Ammon's horn (tissue), 1 donor: Measurements from ENCODE around the gene LPAR5.
"Not testable (repeated sequence)": the region's sequence is repeated elsewhere in the genome, so short reads cannot be mapped to it uniquely, and the experiment has no call there.

Experiments
- DNase-seq: peaks from one replicate; pipeline ENCODE4 v3.0.0-alpha.2; 2016; ENCODE audit warnings: low spot score

LPAR5 gene

GRCh38 chr12:6606331-6607131 lies 29.2 kb downstream of the LPAR5 start:
- peak; percentile 68 for DNase-seq

DNA sequence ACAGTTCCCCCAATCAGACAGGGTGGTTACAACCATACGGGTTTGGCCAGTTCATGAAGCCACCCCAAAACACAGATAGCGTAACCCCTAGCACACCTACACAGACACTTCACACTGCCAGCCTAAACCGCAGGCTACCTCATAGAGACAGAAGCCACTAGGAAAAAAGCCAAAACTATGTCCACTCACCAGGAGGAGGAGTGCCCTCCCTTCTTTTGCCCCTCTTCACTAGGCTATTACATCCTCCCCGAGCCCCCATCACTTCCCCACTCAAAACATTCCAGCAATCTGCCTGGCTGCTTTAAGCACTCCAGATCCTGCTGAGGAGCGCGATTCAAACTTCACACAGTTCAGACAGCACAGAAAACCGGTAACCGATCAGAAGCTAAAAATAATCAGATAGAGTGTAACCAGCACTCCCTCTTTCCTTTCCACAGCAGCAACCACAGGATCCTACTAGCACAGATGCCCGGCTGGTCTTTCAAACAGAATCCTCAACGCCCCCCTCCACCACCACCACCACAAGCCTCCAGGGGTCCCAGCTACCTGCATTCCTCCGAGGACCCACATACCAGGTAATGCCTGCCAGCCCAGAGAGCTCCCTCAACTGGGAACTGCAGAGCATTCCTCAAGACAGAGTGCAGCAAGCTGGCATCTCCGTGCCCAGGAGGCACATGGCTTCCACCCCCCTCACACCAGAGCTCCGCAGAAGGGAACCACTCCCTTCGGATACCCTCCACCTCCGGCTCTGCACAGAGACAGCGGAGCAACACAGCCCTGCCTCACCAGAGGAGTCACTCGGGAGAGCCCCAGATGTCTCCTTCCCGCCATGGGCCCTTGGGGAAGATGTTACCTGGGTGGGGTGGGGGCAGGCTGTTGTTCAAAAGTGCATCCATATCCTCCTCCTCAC lies 30.1 kb downstream of the LPAR5 start:
- peak; percentile 36 for DNase-seq

GRCh38 chr12:6604259-6605029 lies 31.3 kb downstream of the LPAR5 start:
- DNase-seq = no peak

- DNase-seq = peak; percentile 39
These were observed 32.6 kb downstream of the LPAR5 start for GRCh38 chr12:6603095-6603567.

GRCh38 chr12:6602526-6602925 lies 33.2 kb downstream of the LPAR5 start:
- DNase-seq = no peak

DNA sequence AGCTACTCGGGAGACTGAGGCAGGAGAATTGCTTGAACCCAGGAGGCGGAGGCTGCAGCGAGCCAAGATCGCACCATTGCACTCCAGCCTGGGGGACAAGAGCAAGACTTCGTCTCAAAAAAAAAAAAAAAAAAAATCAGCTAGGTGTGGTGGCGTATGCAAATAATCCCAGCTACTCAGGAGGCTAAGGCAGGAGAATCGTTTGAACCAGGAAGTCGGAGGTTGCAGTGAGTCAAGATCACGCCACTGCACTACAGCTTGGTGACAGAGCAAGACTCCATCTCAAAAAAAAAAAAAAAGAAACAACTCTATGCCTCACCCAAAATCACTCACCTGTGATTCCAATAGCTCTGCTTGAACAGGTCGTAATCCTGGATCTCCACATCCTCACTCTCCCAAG lies 40.1 kb downstream of the LPAR5 start:
- not testable (repeated sequence) for DNase-seq

DNA sequence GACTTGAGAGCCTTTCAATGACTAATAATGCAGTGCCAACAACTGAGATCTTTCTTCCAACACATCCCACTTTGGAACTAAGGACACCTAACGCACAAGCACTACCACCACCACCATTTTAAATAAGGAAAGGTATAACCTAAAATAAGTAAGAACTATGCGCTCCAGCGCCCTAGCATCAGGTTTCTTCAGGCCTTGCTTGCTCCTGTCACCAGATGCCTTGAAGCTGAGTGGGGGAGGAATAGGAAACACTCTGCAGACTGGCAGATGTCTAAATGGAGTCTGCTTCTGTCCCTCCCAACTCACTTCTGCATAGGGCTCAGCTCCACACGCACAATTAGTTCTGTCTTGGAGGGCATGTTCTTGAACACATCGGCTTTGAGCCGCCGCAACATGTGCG lies 43.7 kb downstream of the LPAR5 start:
- no peak for DNase-seq

GRCh38 chr12:6586569-6586968 lies 49.2 kb downstream of the LPAR5 start:
- DNase-seq = not testable (repeated sequence)

GRCh38 chr12:6584293-6584692 lies 51.5 kb downstream of the LPAR5 start:
- no peak for DNase-seq

DNA sequence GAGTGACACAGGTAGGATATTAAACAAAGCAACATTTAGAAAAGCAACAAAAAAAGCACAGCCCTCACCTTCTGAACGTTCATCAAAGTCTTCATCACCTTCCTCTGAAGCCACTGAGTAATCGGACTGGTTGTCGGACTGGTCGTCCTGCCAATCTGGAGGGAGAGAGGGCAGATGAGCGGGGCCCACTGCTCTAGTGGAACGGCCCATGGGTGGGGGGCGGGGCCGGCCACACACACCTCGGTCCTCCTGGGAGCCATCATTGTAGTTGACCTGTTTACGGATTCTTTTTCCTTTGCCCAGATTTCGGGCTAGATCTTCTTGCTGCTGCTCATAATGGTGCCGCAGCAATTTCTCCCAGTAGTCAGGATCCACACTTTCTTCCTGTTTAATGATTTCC lies 52.8 kb downstream of the LPAR5 start:
- DNase-seq = no peak

DNA sequence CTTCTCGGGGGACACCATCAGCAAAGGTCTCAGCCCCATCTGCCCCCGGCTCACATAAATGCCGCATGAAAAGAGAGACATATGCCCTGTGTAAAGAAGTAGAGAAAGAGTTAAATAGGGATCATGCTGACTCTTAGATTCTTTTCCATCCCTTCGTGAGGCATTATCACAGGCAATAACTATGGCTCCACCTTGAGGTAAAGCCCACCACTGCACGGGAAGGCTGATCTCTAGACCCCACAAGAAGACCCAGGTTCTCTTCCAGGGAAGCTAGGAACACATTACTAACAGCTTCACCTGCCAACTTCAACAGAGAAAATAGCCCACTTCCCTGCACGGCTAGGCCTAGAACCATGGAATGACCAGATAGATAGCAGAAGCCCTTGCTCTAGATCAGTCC lies 53.6 kb downstream of the LPAR5 start:
- no peak for DNase-seq

GRCh38 chr12:6575648-6576047 lies 60.1 kb downstream of the LPAR5 start:
- no peak for DNase-seq

- no peak for DNase-seq
These were observed 61.0 kb downstream of the LPAR5 start for GRCh38 chr12:6574576-6575295.

DNA sequence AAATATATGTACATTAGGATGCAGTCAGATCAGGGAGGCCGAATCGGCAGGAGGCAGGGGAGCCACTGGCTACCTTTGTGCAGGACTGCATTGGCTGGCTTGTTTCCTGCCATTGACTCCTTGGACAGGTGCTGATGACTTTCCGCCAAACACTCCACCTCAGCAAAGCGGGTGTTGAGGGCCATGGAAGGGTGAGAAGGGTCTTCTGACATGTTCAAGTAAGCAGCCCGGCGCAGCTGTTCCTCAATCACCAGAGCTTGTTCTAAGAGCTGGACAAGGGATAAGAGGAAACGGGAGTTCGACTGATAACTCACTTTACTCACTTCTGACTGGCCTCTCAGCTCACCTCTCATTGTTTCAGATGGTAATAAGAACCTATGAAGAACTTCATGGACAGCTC lies 62.8 kb downstream of the LPAR5 start:
- DNase-seq = no peak

DNA sequence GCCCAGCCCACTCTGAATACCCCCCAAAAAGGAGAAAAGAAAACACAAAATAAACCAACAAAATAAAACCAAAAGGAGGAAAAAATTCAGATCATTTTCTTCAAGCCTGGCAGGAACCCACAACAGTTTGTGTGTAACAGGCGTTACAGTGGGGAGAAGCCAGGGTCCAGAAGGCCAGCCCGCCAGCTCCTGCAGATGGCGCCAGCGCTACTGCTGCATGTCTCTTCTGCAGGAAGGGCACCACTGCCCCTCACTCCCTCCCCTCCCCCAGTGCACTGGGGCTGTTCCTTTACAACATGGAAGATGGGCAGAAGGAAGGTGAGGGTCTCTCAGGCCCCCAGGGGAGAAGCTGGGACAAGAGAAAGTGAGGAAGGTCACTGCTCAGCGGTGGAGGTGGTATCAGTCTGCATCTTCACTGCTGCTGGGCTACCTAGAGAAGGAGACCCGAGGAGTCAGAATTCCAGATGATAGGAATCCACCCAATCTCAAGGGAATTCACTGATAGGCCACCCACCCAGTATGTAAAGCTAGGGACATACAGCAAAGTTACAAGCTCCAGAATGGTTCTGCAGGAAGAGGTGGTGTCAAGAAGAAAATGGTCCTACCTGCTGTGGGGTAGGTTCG lies 65.4 kb downstream of the LPAR5 start:
- peak; percentile 24 for DNase-seq

- no peak for DNase-seq
These were observed 66.0 kb downstream of the LPAR5 start for GRCh38 chr12:6569786-6570185.

DNA sequence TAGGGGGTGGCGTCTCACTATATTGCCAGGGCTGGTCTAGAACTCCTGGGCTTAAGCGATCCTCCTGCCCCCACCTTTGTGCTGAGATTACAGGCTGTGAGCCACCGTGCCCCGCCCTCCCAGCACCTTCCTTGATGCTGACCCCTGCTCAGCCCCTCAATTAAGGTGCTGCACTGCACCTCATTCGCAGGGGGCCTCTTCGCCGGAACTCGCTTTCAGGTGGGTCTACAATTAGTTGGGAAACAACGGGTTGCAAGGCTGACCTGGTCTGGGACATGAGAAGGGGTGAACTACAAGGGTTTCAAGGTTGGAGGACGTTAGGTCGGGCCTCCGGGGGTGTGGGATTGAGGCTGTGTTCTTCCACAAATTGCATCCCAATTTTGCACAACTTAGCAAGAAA lies 66.4 kb downstream of the LPAR5 start:
- no peak for DNase-seq
